SIG-M5 (cell line): ENCODE data around the gene GGN.
"Not testable (repeated sequence)": the region's sequence is repeated elsewhere in the genome, so short reads cannot be mapped to it uniquely, and the experiment has no call there.

ENCODE experiments used
- DNase-seq: peaks from one replicate; lab custom pipeline; 2025; lab: John Stamatoyannopoulos, UW

GGN gene

DNA sequence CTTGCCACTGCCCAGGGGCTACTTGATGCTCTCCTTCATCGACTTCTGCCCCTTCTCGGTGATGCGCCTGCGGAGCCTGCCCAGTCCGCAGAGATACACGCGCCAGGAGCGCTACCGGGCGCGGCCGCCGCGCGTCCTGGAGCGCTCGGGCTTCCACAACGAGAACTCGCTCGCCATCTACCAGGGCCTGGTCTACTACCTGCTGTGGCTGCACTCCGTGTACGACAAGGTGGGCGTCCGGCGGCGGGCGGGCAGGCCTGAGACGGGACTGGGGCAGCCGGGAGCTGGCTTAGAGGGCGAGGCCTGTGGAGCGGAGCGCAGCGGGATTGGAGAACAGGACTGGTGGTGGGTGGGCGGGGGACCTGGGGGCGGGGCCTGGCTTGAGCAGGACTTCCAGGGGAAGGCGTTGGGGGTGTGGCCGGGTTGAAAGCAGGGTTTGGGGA, 26.2 kb downstream of the GGN start:
- DNase-seq, result no peak

DNA sequence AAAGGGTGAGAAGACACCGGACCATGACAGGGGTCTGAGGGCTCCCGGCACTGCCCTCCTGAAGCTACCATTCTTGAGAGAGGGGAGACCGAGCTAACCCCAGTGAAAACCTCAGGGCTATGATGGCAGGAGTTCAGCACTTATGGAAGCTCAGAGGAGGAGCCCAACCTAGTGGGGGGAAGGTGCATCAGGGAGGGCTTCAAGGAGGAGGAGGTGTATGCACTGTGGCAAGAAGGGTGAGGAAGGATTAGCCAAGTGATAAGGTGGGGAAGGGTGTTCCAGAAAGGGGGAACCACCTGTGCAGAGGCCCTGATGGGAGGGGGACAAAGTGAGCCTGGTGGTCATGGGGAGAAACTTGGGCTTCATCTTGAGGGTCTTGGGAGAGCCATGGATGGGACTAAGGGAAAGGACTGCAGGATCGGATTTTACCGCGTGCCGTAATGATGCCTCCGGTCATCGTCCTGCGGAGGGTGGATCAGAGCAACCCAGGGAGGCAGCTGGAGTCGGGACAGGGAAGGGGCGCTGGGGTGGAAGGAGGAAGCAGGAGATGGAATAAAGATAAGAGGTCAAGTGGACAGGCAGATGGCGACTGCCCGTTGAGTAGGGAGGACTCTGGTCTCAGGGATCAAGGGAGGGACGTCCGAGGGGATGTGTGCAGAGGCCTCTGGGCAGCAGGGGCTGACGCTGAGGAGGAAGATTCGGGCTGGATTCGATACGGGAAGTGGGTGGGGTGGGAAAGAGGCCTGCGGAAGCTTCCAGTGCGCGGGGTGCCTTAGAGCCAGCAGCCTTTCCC, 26.8 kb downstream of the GGN start:
- no peak for DNase-seq

DNA sequence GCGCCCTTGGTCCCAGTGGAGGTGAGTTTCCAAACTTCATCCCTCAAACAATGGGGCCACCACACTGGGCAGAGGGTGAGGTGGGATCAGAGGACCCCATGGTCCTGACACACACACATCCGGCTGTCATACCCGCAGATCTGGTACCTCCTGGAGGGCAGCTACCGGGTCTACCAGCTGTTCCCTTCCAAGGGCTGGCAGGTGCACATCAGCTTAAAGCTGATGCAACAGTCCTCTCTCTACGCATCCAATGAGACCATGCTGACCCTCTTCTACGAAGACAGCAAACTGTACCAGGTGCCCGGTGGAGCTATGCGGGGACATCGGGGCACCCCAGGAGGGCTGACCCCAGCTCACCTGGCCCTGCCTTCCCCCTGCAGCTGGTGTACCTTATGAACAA, 27.5 kb downstream of the GGN start:
- no peak for DNase-seq

DNA sequence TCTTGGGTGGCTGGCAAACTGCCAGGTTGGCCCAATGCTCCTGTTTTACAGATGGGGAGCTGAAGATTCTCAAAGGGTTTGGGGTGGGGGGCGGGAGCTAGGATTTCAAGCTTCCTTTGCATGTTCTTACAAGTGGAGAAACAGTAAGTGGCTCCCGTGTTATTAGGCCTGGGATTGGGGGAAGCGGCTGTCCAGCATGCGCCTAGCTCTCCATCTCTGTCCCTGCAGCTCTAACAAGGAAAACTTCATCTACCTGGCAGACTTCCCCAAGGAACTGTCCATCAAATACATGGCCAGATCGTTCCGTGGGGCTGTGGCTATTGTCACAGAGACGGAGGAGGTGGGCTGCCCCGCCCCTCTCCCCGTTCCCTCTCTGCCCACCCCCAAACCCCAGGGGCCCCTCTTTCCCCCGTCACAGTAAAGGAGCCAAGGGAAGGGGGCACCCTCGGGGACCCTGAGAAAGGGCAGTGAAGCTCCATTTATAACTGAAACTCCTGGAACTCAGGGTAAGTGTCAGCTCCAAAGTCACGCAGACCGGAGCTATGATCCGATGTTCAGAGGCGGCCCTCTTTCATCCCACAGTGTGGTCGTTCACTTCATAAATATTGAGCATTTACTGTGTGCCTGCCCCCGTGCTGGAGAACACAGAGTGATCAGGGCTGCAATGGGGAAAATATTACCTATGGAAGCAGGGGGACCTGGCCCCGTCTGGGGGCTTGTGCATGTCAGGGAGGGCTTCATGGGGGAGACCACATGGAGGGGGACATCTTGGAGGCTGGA, 28.4 kb downstream of the GGN start:
- DNase-seq, result no peak

DNA sequence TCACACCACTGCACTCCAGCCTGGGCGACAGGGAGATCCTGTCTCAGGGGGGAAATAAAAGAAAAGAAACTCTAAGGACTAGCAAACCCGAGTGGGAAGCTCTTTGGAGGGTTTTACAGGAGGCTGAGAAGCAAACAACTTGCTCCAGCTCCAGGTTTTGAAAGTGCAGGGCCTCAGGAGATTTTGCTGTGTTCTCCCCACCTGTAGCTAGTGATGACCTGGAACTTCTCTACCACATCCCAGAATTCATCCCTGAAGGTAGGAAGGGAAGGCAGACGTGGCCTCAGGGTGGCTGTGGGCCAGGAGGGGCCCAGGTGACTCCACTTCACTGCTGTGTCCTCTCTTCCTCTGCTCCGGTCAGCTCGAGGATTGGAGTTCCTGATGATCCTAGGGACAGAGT, 29.8 kb downstream of the GGN start:
- no peak for DNase-seq

DNA sequence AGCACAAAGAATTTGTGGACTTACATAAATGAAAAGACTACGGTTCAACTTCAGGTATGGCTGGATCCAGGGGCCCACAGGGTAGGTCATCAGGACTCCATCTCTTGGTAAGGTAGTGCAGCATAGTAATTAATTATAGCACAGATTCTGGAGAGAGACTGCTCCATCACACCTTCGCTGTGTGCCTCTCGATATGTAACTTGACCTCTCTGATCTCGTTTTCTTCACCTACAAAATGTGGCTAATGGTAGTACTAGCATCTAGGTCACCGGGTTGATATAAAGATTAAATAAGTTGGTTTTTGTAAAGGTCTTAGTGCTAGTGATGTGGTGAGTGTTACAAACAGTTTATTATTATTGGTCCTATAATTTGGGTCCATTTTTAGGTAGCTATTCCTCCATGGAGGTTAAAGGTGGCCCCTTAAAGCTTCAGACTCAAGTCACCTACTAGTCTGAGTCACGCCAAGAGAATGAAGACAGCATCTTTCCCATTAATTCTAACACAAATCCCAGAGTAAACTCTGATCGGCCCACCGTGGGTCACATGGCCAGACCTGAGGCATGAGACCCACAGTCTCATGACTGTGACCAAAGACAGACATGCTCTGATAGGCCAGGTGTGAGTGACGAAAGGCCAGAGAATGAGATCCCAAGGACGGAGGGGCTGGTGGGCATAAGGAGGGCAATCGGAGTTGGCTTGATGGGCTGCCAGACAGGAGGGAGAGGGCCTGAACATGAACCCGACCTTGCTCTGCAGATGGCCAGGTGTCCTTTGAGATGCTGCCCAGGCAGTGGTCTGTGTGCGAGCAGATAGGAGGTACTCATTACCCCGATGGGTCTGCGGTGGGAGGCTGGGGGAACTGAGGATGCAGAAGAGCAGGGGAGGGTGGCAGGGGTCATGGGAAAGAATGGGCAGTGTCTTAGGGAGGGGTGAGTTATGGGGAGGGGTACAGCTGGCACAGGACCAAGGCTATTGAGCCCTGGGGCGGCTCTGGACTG, 31.8 kb downstream of the GGN start:
- no peak for DNase-seq

DNA sequence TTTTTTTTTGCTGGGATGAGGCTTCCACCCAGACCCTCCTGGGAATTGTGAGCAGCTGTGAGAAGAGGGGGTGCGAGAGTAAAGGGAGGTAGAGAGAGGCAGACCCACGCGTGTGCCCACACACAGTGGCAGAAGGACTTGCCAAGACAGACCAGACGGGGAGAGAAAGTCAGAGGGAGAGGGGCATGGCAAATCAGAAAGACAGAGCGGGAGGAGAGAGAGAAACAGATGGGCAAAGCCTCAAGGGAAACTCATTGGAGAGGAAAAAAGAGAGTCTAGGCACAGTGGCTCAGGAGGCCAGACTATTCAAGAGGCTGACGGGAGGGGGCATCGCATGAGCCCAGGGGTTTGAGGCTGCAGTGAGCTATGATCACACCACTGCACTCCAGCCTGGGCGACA, 35.2 kb downstream of the GGN start:
- DNase-seq, result no peak

DNA sequence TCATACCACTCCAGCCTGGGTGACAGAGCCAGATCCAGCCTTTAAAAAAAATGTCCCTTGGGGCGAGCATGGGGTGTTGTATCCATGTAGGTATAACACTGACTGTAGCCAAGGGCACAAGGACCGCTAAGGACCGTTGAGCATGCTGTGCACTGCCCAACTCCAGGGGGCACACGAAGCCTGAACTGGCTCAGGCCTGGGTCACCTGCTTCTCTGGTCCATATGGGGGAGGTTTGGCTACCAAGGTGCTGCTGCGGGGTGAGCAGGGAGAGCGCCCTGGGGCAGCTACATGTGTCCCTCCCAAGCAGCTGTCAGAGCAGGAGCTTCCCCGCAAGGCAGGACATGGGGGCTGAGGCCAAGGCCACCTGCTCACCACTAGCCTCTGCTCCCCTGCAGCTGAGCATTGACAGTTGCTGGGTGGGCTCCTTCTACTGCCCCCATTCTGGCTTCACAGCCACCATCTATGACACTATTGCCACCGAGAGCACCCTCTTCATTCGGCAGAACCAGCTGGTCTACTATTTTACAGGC, 35.9 kb downstream of the GGN start:
- no peak for DNase-seq

DNA sequence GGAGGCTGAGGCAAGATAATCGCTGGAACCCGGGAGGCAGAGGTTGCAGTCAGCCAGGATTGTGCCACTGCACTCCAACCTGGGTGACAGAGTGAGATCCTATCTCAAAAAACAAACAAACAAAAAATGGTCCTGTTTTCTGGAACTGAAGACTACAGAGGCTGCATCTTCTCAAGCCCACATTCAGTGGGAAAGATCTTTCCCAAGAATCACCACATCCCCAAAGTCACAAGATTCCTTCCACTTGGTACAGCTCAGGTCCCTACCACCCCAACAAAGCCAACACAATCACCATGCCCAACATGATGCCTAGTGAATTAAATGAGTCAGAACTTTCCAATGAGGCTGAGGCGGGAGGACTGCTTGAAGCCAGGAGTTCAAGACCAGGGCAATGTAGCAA, 37.0 kb downstream of the GGN start:
- DNase-seq, result no peak

DNA sequence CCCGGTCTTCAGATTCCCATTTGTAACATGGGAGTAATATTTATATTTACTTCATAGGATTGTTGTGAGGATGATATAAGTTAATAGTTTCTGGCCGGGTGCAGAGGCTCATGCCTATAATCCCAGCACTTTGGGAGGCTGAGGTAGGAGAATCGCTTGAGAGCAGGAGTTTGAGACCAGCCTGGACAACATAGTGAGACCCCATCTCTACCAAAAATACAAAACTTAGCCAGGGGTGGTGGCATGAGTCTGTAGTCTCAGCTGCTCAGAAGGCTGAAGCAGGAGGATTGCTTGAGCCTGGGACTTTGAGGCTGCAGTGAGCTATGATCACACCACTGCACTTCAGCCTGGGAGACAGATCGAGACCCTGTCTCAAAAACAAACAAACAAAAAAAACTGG, 41.0 kb downstream of the GGN start:
- no peak for DNase-seq

DNA sequence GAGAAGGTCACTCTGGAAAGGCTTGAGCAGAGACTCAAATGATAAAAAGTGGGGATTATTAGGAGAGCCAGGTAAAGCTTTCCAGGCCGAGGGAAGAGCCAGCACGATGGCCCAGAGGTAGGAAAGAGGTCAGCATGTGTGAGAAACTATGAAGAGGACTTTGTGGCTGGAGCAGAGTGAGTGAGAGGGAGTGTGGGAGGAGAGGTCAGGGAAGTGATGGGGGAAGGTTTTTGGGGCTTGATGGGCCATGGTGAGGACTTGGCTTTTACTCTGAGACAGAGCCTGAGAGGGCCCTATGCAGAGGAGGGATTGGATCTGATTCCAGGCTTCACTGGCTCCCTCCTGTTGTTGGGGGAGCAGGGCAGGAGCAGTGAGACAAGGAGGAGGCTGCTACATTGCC, 46.9 kb downstream of the GGN start:
- no peak for DNase-seq

DNA sequence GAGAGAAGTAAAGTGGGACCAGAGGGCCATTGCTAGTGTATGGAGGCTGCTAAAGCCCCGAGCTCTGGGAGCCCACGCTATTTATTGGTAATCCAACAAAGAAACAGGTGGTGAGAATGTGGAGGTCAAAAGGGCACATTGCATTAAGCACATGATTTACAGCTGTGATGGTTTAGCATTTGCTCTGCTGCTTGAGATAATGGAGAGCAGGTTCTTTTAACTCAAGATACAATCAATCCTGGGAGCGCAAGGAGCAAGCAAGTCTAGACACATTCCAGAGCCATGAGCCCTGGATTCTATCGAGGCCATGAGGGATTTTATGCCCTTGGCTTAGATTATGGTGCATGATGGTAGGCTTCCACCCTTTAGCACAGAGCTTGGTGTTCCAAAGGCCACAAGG, 48.8 kb downstream of the GGN start:
- DNase-seq, result not testable (repeated sequence)

DNA sequence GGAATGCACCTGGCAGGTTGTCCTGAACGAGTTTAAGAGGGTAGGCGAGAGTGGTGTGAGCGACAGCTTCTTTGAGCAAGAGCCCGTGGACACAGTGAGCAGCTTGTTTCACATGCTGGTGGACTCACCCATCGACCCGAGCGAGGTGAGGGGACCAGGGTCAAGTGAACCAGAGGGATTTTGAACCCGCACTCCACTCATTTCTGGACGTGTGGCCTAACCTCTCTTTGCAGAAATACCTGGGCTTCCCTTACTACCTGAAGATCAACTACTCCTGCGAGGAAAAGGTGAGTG, 50.5 kb downstream of the GGN start:
- no peak for DNase-seq

DNA sequence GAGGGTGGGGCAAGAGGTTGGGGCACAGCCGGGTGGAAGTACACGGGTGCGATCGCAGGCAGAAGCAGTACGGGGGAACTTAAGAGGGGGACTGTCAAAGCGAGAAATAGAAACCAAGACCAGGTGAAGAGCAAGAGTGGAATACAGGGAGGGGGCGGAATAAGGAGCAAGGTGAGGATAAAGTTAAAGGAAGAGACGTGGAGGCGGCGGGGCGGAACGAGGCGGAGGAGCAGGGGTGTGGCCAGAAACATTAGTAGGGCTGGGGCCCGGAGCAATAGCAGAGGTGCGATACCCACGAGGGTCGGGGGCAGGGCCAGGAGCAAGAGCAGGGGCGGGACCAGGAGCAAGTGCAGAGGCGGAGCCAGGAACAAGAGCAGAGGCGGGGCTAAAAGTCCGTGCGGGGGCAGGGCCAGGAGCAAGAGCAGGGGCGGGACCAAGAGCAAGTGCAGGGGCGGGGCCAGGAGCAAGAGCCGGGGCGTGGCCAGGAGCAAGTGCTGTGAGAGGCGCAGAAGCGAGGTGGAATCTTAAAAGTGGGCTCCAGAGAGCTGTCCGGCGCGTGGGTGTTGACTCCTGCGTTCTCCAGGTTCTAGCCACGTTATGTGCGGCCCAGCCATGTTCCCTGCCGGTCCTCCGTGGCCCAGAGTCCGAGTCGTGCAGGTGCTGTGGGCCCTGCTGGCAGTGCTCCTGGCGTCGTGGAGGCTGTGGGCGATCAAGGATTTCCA, 51.0 kb downstream of the GGN start:
- DNase-seq, result peak; percentile 77

DNA sequence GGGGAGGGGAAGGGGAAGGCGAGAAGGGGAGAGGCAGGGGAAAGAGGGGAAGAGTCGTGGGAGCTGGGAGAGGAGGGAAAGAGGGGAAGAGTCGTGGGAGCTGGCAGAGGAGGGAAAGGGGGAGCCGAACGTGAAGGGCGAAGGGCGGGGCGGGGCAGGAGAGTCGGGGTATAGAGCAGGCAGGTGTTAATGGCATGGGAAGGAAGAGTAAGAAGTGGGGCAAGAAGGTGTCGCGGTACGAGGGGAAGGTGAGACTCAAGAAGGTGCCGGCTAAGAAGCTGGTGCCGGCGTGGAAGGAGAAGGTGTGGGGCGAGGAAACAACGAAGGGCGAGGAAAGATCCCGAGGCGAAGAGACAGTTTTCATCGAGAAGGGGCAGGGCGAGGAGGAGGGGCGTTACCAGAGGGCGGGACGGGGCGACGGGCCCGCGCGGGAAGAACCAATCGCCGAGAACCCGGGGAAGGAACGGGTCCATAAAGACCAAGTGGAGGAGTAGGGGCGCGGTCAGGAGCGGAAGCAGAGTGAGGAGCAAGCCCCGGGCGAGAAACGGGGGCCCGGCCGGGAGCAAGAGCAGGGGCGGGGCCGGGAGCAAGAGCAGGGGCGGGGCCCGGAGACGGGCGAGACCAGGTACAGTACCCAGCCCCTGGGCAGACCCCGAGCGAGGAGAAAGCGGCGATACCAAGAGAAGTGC, 51.7 kb downstream of the GGN start:
- peak; percentile 61 for DNase-seq
